H1 (cell line): ENCODE data around the gene KRT1. TPM values are rescaled to one million over a fixed set of nuclear protein-coding genes. Genes with fewer than 3 reads are reported as not detected.

ENCODE experiments used
- CTCF ChIA-PET: fragments of 300-600 bp; sonication (Branson Sonifier 250); formaldehyde crosslinking; loops from one replicate; lab custom pipeline; 2021; ENCODE audit not compliant: partially characterized antibody; lab: Charles Lee
- POLR2A ChIA-PET: fragments of 300-600 bp; sonication (Branson Sonifier 250); formaldehyde crosslinking; loops from one replicate; lab custom pipeline; 2021; ENCODE audit warnings: inconsistent platforms; ENCODE audit not compliant: partially characterized antibody; lab: Charles Lee
- DNase-seq, 2 experiments: peaks; one replicate each; pipeline versions ENCODE4 v3.0.0 to v3.0.0-alpha.2; 2010 to 2022; ENCODE audit warnings: low spot score in 2 of 2, low read depth in 1 of 2, mixed read lengths in 1 of 2
- FAIRE-seq: peaks from 2 replicates; lab custom pipeline; 2011; peaks lifted over from hg19 to GRCh38; lab: Jason Lieb, UNC
- H2AFZ ChIP-seq: 2 replicates; pipeline ENCODE4 v1.8.1; 2012; ENCODE audit warnings: low read length, inconsistent platforms
- H2AK5ac ChIP-seq: 2 replicates; pipeline ENCODE4 v1.6.1; 2013; ENCODE audit warnings: low read depth, low read length
- H2BK120ac ChIP-seq: replicated peaks from 2 replicates; pipeline ENCODE3; 2013; ENCODE audit warnings: low read depth, low read length, inconsistent platforms
- H2BK12ac ChIP-seq: 2 replicates; pipeline ENCODE4 v1.6.1; 2013; ENCODE audit warnings: low read depth, low read length
- H2BK15ac ChIP-seq: 2 replicates; pipeline ENCODE4 v1.6.1; 2013; ENCODE audit warnings: low read length
- H2BK20ac ChIP-seq: 2 replicates; pipeline ENCODE4 v1.6.1; 2013; ENCODE audit warnings: low read length
- H2BK5ac ChIP-seq: 2 replicates; pipeline ENCODE4 v1.6.1; 2013; ENCODE audit warnings: low read depth, low read length
- H3K14ac ChIP-seq: 2 replicates; pipeline ENCODE4 v1.6.1; 2013; ENCODE audit warnings: inconsistent platforms; ENCODE audit not compliant: insufficient read length
- H3K18ac ChIP-seq: 2 replicates; pipeline ENCODE4 v1.6.1; 2013; ENCODE audit warnings: low read length; ENCODE audit errors: extremely low read depth
- H3K23ac ChIP-seq: 2 replicates; pipeline ENCODE4 v1.6.1; 2013; ENCODE audit warnings: inconsistent platforms; ENCODE audit not compliant: insufficient read length
- H3K23me2 ChIP-seq: 2 replicates; pipeline ENCODE4 v1.6.1; 2013; ENCODE audit warnings: low read depth, low read length
- H3K27ac ChIP-seq: 2 replicates; pipeline ENCODE4 v1.6.1; 2011; ENCODE audit warnings: low read depth, low read length, inconsistent platforms
- H3K27me3 ChIP-seq, 4 experiments: replicated peaks in 1 of 4; 1 replicate in 1 of 4; 2 replicates in 3 of 4; pipeline versions ENCODE4 v1.6.1 to v1.8.1; 2011 to 2013; ENCODE audit warnings: low read length in 3 of 4, mild to moderate bottlenecking in 3 of 4, inconsistent platforms in 2 of 4, mixed read lengths in 2 of 4, moderate library complexity in 1 of 4; ENCODE audit not compliant: control insufficient read depth in 3 of 4, insufficient read depth in 3 of 4; ENCODE audit errors: extremely low read depth in 1 of 4
- H3K36me3 ChIP-seq, 4 experiments: 2 replicates each; pipeline versions ENCODE4 v1.6.1 to v1.8.1; 2011 to 2013; ENCODE audit warnings: mild to moderate bottlenecking in 4 of 4, low read length in 3 of 4, moderate library complexity in 2 of 4, control low read depth in 1 of 4, inconsistent platforms in 1 of 4; ENCODE audit not compliant: insufficient read depth in 4 of 4, control insufficient read depth in 2 of 4
- H3K4ac ChIP-seq: replicated peaks from 2 replicates; pipeline ENCODE3; 2013; ENCODE audit warnings: low read length, low read depth, mixed read lengths, inconsistent platforms; ENCODE audit not compliant: insufficient read length
- H3K4me1 ChIP-seq, 4 experiments: replicated peaks in 1 of 4; 1 replicate in 1 of 4; 2 replicates in 3 of 4; pipeline versions ENCODE4 v1.6.1 to v1.8.1; 2011 to 2013; ENCODE audit warnings: low read length in 3 of 4, inconsistent platforms in 2 of 4, mixed read lengths in 1 of 4; ENCODE audit not compliant: insufficient read depth in 4 of 4, control insufficient read depth in 3 of 4
- H3K4me2 ChIP-seq, 2 experiments: 2 replicates each; pipeline versions ENCODE4 v1.6.1 to v1.8.1; 2011 to 2013; ENCODE audit warnings: low read depth in 2 of 2, low read length in 2 of 2, control low read depth in 1 of 2, inconsistent platforms in 1 of 2, mild to moderate bottlenecking in 1 of 2; ENCODE audit not compliant: insufficient read depth in 1 of 2
- H3K4me3 ChIP-seq, 4 experiments: fragments of 200-600, 300-600 bp in 1 of 4; sonication (generic), shearing (Covaris generic), sonication (Bioruptor Twin) in 1 of 4; 2 replicates each; pipeline versions ENCODE4 v1.5.1 to v1.8.1; 2011 to 2016; ENCODE audit warnings: low read length in 4 of 4, low read depth in 3 of 4, control low read depth in 2 of 4, inconsistent platforms in 2 of 4, mild to moderate bottlenecking in 2 of 4, mixed read lengths in 1 of 4, moderate library complexity in 1 of 4; ENCODE audit not compliant: insufficient read depth in 2 of 4; ENCODE audit errors: extremely low read depth in 1 of 4
- H3K56ac ChIP-seq: replicated peaks from 2 replicates; pipeline ENCODE3; 2013; ENCODE audit warnings: low read depth, mild to moderate bottlenecking, mixed read lengths, low read length, inconsistent platforms; ENCODE audit not compliant: insufficient read length
- H3K79me1 ChIP-seq: 2 replicates; pipeline ENCODE4 v1.6.1; 2013; ENCODE audit warnings: low read depth, low read length, control low read depth
- H3K79me2 ChIP-seq, 2 experiments: 2 replicates each; pipeline versions ENCODE4 v1.6.1 to v1.8.1; 2012 to 2013; ENCODE audit warnings: low read length in 2 of 2, mild to moderate bottlenecking in 2 of 2, inconsistent platforms in 1 of 2; ENCODE audit not compliant: insufficient read depth in 2 of 2, control insufficient read depth in 1 of 2
- H3K9ac ChIP-seq, 4 experiments: replicated peaks in 1 of 4; 1 replicate in 1 of 4; 2 replicates in 3 of 4; pipeline versions ENCODE4 v1.6.1 to v1.8.1; 2011 to 2013; ENCODE audit warnings: low read depth in 3 of 4, low read length in 3 of 4, control low read depth in 2 of 4, mild to moderate bottlenecking in 2 of 4, moderate library complexity in 2 of 4, inconsistent platforms in 1 of 4; ENCODE audit errors: extremely low read depth in 1 of 4
- H3K9me3 ChIP-seq, 2 experiments: 2 replicates each; pipeline versions ENCODE4 v1.6.1 to v1.8.1; 2012 to 2013; ENCODE audit warnings: mild to moderate bottlenecking in 2 of 2, moderate library complexity in 2 of 2, control low read depth in 1 of 2, inconsistent platforms in 1 of 2, low read depth in 1 of 2, low read length in 1 of 2, mixed read lengths in 1 of 2; ENCODE audit not compliant: insufficient read depth in 2 of 2
- H4K20me1 ChIP-seq, 2 experiments: replicated peaks in 1 of 2; 2 replicates each; pipeline versions ENCODE3 to v1.8.1; 2011 to 2013; ENCODE audit warnings: inconsistent platforms in 2 of 2, low read length in 2 of 2, mild to moderate bottlenecking in 1 of 2; ENCODE audit not compliant: insufficient read depth in 2 of 2, control insufficient read depth in 1 of 2
- H4K5ac ChIP-seq: 2 replicates; pipeline ENCODE4 v1.6.1; 2013; ENCODE audit warnings: low read length, low read depth, mixed read lengths, inconsistent platforms; ENCODE audit not compliant: insufficient read length
- H4K8ac ChIP-seq: 2 replicates; pipeline ENCODE4 v1.8.0; 2013; ENCODE audit warnings: mild to moderate bottlenecking, moderate library complexity, low read length, inconsistent platforms; ENCODE audit not compliant: insufficient read depth; ENCODE audit errors: extremely low read depth
- H4K91ac ChIP-seq: replicated peaks from 2 replicates; pipeline ENCODE3; 2013; ENCODE audit warnings: low read length, mixed read lengths, inconsistent platforms; ENCODE audit not compliant: insufficient read length
- CTBP2 ChIP-seq: IDR thresholded peaks from 2 replicates; pipeline ENCODE4 v1.7.0; 2011; ENCODE audit warnings: borderline replicate concordance, mild to moderate bottlenecking, moderate library complexity, mixed read lengths, low read length; ENCODE audit not compliant: insufficient read depth, insufficient read length
- EP300 ChIP-seq, 2 experiments: IDR thresholded peaks; 1 replicate in 1 of 2; 2 replicates in 1 of 2; pipeline ENCODE4 v1.6.1; 2011 to 2012; ENCODE audit warnings: low read depth in 2 of 2, low read length in 2 of 2, mild to moderate bottlenecking in 2 of 2, borderline replicate concordance in 1 of 2, inconsistent platforms in 1 of 2, moderate library complexity in 1 of 2
- POU5F1 ChIP-seq: IDR thresholded peaks from 2 replicates; pipeline ENCODE4 v1.6.1; 2011; ENCODE audit warnings: low read depth, mild to moderate bottlenecking, low read length, moderate library complexity
- RBBP5 ChIP-seq: IDR thresholded peaks from 2 replicates; pipeline ENCODE4 v1.7.1; 2012; ENCODE audit warnings: low read depth, mild to moderate bottlenecking, inconsistent platforms, low read length, moderate library complexity, borderline replicate concordance
- SP1 ChIP-seq: IDR thresholded peaks from 2 replicates; pipeline ENCODE4 v1.6.1; 2011; ENCODE audit warnings: low read depth, low read length
- SUZ12 ChIP-seq: fragments of 200-600 bp; sonication (generic); IDR thresholded peaks from 2 replicates; pipeline ENCODE4 v1.6.1; 2012; ENCODE audit warnings: mild to moderate bottlenecking, inconsistent platforms, low read length, moderate library complexity, mixed read lengths
- WGBS, 2 experiments: shearing (Covaris generic) in 1 of 2; methylation state at CpG; one replicate each; pipeline versions ENCODE4 v1.1.6 to v1.1.7; 2013 to 2015; ENCODE audit warnings: low lambda C conversion rate in 2 of 2, mixed read lengths in 2 of 2, inconsistent platforms in 1 of 2, low coverage in 1 of 2, missing lambda C conversion rate in 1 of 2; ENCODE audit not compliant: insufficient replicate concordance in 2 of 2, insufficient coverage in 1 of 2, insufficient read length in 1 of 2; ENCODE audit errors: extremely low coverage in 1 of 2, missing lambda C conversion rate in 1 of 2; 5-methylcytosine and 5-hydroxymethylcytosine counted together
- polyA plus RNA-seq, 7 experiments: library from polyadenylated mRNA; depleted of rRNA in 3 of 7; stranded (reverse) in 5 of 7; unstranded in 2 of 7; fragments of >200 nt in 5 of 7; fragments of 200-250 nt in 2 of 7; gene quantifications; 1 replicate in 5 of 7; 2 replicates in 1 of 7; 4 replicates in 1 of 7; pipeline versions ENCODE4 v1.2.1 to v1.2.3, GENCODE V29; 2011 to 2013; ENCODE audit warnings: missing spikeins in 2 of 7, mixed read lengths in 2 of 7
- total RNA-seq: library from RNA; stranded (reverse); fragmentation: NEBNext Ultra II Directional; extraction: Animal tissue kit (Norgen Biotek cat#: 25700); gene quantifications from 2 replicates; pipeline ENCODE4 v1.2.1, GENCODE V29; 2021

Gene KRT1
- total and polyA plus RNA-seq, 2 of the 8 experiments (the other 6 are each of a cell fraction or from before 2014, with no cell fraction given) = not detected

DNA sequence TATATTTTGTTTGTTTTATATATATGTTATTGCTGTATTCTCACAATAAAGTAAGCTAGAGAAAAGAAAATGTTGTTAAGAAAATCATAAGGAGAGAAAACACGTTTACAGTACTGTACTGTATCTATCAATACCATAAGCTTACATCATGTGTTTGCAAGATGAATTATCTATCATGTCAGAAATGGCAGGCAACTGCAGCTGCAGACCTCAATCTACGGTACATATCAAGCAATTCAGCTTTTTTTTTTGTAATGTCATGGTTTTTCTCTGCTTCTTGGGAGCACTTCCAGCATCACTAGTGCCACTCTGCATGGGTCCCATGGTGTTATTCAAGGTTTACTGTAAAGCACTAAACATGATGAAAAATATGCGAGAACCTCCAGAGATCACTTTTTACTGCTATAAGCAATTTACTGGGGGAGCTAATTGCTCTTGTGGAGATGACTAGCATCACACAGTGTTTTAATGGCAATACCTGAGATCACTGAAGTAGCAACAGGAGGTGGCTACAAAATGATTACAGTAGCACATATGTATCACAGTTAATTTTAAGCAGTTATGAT is 19.2 kb downstream of the KRT1 start:
- H2BK15ac ChIP-seq = no peak overlapping the region
- no peaks in the 10 kb centered on the region for H3K23me2 ChIP-seq
- ChIA-PET CTCF (interaction anchor here (0.6 to 2.3 kb wide), 16 partner anchors 11 to 1096 kb away, joined by 3 to 7 read pairs (median 4); partner anchors contain the start of gene KRT83), POLR2A (no interaction called here)
- H2BK20ac ChIP-seq = no peak overlapping the region
- no peaks in the 10 kb centered on the region for H3K79me1 ChIP-seq
- H3K9me3 ChIP-seq = no peaks in the 10 kb centered on the region
- H3K9ac ChIP-seq = no peak overlapping the region
- no peaks in the 10 kb centered on the region for H4K20me1 ChIP-seq
- DNase-seq = no peak
- H4K8ac ChIP-seq = no peak overlapping the region
- no peak overlapping the region for H2AFZ ChIP-seq
- FAIRE-seq = no peak
- no peak overlapping the region for H3K4me3 ChIP-seq
- H4K91ac ChIP-seq = no peak overlapping the region
- H3K56ac ChIP-seq = no peak overlapping the region
- H3K23ac ChIP-seq = no peak overlapping the region
- no peak overlapping the region for H3K18ac ChIP-seq
- no peak overlapping the region for H3K4ac ChIP-seq
- no peak for TF ChIP-seq POU5F1
- no peak for TF ChIP-seq SUZ12
- TF ChIP-seq RBBP5 = no peak
- no peak for TF ChIP-seq CTBP2
- TF ChIP-seq EP300 (IDR thresholded peaks at IDR 0.05; ENCODE audit: borderline replicate concordance in 1 of 2, low read depth in 2 of 2, low read length in 2 of 2) = no peak
- no peak for TF ChIP-seq SP1
- H3K14ac ChIP-seq = no peak overlapping the region
- H3K79me2 ChIP-seq = no peaks in the 10 kb centered on the region
- H2AK5ac ChIP-seq = no peak overlapping the region
- H3K36me3 ChIP-seq = no peaks in the 10 kb centered on the region
- no peaks in the 10 kb centered on the region for H3K4me1 ChIP-seq
- WGBS, 2 experiments = 81% methylated on average over 3 of the region's 3 CpGs; no CpG with 5 or more reads in 1 of the 2 experiments
- H3K27me3 ChIP-seq = no peaks in the 10 kb centered on the region
- no peak overlapping the region for H2BK12ac ChIP-seq
- no peak overlapping the region for H3K27ac ChIP-seq
- H2BK5ac ChIP-seq = no peak overlapping the region
- H3K4me2 ChIP-seq = no peak overlapping the region
- no peak overlapping the region for H4K5ac ChIP-seq
- no peak overlapping the region for H2BK120ac ChIP-seq
